ENCODE measurements around the gene RNF222.
A peak's percentile ranks its signal among the peaks of the same experiment; 100 is the strongest.
"Not testable (repeated sequence)": the region's sequence is repeated elsewhere in the genome, so short reads cannot be mapped to it uniquely, and the experiment has no call there.

RNF222 gene

DNA sequence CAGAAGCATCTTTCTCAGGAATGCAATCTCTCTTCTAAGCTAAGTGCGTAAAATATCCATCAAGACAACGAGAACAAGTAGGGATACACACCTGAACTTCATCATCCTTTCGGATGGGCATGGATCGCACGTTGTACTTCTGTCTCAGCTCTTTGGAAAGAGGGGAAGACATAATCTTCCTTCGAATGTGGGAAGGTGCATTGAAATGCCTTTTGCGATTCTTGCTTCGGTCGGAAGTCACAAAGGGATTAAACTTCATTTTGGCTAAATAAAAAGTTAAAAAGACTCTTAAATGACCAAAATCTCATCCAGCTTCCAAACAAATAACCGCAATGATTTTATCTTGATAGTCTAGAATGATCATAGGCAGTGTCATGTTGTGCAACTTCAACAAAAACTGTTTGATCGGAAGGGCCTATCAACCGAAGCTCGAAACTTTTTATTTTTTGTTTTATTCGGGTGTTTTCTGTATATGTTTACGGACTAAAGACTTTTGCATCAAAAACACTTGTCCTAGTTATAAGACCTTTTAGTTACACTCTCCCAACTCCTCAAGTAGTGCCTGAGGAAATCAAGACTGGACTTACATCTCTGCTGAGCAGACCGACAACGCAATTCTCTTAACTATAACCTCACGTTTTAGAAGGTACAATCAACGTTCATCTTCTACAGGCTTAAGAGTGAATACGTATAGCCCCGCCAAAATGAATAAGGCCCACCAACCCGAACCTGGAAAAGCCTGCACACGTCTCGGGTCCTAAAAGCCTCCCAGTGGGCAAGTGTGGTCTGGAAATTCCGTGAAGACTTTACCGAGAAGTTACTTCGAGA, 15.4 kb downstream of the RNF222 start:
- TF ChIP-seq, protein P1, sequence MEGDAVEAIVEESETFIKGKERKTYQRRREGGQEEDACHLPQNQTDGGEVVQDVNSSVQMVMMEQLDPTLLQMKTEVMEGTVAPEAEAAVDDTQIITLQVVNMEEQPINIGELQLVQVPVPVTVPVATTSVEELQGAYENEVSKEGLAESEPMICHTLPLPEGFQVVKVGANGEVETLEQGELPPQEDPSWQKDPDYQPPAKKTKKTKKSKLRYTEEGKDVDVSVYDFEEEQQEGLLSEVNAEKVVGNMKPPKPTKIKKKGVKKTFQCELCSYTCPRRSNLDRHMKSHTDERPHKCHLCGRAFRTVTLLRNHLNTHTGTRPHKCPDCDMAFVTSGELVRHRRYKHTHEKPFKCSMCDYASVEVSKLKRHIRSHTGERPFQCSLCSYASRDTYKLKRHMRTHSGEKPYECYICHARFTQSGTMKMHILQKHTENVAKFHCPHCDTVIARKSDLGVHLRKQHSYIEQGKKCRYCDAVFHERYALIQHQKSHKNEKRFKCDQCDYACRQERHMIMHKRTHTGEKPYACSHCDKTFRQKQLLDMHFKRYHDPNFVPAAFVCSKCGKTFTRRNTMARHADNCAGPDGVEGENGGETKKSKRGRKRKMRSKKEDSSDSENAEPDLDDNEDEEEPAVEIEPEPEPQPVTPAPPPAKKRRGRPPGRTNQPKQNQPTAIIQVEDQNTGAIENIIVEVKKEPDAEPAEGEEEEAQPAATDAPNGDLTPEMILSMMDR (IDR thresholded peaks at IDR 0.05; ENCODE audit: extremely low read depth, missing control alignments), result no peak
- DNase-seq (ENCODE audit: low spot score), result no peak

DNA sequence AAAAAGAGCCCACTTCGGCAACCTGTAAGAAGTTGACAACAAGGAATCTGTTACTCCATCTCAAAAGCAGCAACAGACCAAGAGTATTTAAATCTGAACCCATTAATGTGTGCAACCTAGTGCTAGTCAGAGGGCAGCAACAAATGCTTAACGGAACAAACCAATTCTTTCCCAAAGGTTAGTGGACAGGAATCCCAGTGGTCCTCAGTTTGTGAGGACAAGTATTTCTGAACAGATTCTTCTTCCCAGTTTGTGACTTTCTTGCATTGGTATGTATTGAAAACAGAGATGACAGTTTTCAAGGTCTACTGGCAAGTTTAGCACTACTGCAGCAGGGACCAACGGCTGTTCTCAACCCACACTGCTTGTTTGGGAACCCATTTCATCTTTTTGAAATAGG, 17.6 kb downstream of the RNF222 start:
- TF ChIP-seq, protein P1 (IDR thresholded peaks at IDR 0.05; ENCODE audit: extremely low read depth, missing control alignments), result no peak
- no peak for DNase-seq (ENCODE audit: low spot score)

DNA sequence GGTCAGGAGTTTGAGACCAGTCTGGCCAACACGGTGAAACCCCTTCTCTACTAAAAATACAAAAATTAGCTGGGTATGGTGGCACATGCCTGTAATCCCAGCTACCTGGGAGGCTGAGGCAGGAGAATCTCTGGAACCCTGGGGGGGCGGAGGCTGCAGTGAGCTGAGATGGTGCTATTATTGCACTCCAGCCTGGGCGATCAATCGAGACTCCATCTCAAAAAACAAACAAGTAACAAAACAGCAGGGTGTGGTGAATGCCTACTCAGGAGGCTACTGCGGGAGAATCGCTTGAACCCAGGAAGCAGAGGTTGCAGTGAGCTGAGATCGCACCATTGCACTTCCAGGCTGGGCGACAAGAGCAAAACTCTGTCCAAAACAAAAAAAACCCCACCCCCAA, 19.5 kb downstream of the RNF222 start:
- not testable (repeated sequence) for DNase-seq (ENCODE audit: low spot score)

DNA sequence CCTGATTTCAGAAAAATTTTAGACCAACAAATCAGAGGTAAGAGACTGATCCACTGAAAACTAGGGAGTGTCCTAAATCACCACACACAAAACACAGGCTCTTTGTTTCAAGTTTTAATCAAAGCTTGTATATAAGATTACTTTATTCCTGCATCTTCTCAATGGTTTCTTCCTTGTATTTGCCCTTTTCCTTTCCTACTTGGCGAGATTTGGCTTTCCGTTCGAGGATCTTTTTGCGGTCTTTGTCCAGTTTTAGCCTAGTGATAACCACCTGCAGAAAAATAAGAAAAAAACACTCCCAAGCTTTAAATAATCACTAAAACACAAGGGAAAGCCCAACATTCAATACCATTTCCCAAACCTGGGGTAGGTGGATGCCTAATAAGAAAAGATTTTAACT, 20.2 kb downstream of the RNF222 start:
- TF ChIP-seq, protein P1 (IDR thresholded peaks at IDR 0.05; ENCODE audit: extremely low read depth, missing control alignments), result no peak

DNA sequence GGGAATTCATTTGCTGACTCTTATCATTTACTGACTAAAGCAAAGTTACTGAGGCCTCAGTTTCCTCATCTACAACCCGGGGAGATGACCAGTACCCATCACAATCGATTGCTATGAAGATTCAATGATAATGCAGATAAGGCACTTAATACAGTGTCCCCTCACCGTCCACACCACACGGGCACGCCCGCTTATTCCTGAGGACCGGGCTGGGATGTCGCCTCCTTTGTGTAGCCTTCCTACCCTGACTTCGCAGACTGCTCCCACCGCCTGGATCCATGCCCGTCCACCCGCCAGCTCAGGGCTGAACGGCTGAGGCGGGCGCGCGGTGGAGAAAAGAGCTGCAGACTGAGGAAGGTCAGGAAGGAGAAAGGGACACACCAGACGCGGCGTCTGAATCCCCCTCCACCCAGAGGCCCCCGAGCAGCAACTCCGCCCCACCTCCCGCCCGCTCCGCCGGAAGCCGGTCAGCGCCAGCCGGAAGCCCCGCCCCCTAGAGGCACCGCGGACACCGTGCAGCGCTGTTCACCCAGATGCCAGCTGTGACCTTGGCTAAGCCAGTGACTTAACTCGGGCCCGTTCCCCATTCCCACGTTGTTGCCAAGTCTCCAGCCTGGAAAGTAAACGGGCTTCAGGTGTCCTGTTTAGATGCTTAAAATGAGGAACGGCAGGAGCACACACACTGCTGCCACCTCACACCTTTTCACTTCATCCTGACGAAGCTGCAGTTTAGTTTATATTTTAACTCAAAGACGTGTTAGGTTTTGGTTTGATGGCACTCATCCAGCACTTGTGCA, 21.2 kb downstream of the RNF222 start, which contains the start of gene KRABD2:
Gene KRABD2, minus strand, starts transcription at position 434 of the 797 bp plus-strand sequence.
- DNase-seq (ENCODE audit: low spot score), result peak; percentile 97
- TF ChIP-seq, protein P1 (IDR thresholded peaks at IDR 0.05; ENCODE audit: extremely low read depth, missing control alignments), result peak; percentile 62

More for the DNA sequence above, 20.2 kb downstream of the RNF222 start:
- DNase-seq (ENCODE audit: low spot score), result no peak

DNA sequence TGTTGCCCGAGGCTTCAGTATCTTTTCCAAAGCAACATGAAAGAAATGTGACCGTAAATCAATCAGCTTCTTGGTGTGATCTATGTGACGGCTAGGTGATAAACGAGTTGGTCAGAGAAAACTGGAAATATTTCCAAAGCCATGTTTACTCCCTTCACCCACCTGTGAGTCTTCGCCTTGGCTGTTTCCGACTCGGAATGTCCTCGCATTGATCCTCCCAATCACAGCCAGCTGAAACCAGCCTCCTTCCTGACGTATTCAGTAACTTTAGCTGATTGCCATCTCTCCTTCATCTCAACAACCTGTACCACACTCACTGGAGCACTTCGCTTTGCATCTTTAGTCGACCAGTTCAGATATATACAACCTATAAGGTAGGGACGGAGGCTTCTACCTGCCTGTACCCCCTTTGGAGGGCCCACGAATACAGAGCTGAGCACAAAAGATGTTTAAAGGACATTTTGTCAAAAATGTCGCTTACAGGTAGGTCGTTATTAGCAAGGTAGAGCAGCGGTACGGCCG, 21.8 kb downstream of the RNF222 start:
- peak; percentile 50 for DNase-seq (ENCODE audit: low spot score)
- TF ChIP-seq, protein P1 (IDR thresholded peaks at IDR 0.05; ENCODE audit: extremely low read depth, missing control alignments), result no peak

DNA sequence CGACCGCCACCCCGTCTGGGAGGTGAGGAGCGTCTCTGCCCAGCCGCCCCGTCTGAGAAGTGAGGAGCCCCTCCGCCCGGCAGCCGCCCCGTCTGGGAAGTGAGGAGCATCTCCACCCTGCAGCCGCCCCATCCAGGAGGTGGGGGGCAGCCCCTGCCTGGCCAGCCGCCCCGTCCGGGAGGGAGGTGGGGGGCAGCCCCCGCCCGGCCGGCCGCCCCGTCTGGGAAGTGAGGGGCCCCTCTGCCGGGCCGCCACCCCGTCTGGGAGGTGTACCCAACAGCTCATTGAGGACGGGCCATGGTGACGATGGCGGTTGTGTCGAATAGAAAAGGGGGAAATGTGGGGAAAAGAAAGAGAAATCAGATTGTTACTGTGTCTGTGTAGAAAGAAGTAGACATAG, 23.8 kb downstream of the RNF222 start:
- not testable (repeated sequence) for DNase-seq (ENCODE audit: low spot score)

DNA sequence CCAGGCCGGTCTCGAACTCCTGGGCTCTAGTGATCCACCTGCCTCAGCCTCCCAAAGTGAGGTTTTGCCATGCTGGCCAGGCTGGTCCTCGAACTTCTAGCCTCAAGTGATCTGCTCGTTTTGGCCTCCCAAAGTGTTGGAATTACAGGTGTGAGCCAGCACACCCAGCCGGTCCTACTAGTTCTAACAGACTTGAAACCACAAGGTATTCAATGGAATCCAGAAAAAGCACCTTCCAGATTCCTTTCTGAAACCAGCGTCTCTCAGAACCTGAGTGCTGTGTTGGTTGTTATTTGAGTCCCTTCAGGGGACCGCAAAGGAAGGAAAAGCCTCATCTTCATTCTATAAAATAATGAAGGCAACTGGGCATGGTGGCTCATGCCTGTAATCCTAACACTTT, 25.2 kb downstream of the RNF222 start:
- TF ChIP-seq, protein P1 (IDR thresholded peaks at IDR 0.05; ENCODE audit: extremely low read depth, missing control alignments), result no peak
- no peak for DNase-seq (ENCODE audit: low spot score)
